B cell (primary cell): Measurements from ENCODE around the gene BPIFB2.

Source experiments
- EZH2 ChIP-seq: IDR thresholded peaks from 2 replicates; pipeline ENCODE4 v1.6.1; 2012; ENCODE audit warnings: borderline replicate concordance, low read depth, mild to moderate bottlenecking, moderate library complexity, low read length; ENCODE audit not compliant: insufficient read depth, poor library complexity, severe bottlenecking
- TF ChIP-seq, protein P1 (sequence below): fragments of 200-600 bp; IDR thresholded peaks from one replicate; pipeline ENCODE4 v1.8.0; 2022; ENCODE audit warnings: antibody characterized with exemption, mild to moderate bottlenecking

DNA sequence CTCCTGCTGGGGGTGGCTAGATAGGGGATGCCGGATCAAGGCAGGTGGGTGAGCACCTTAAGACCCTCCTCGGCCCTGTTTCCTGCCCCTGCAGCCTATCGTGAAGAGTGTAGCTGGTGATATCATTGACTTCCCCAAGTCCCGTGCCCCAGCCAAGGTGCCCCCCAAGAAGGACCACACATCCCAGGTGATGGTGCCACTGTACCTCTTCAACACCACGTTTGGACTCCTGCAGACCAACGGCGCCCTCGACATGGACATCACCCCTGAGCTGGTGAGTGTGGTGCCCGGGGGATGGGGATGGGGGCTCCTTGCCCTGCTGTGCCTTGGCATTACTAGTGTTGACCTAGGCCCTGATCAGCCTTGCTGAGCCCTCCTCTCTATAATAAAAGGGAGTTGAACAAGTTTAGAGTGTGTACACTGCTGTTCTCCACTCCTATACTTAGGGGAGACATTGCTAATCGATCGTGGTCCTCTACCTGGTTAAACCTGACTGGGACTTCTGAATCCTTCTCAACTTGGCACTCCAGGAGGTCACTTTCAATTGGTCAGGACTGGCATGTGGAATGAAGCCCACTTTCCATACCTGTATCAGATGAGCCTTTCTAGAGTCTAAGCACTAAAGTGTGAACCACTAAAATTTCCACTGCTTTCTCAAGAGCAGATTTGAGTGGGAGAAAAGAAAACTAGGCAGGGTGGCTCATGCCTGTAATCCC lies 57.2 kb downstream of the BPIFB2 start:
- TF ChIP-seq, protein P1, sequence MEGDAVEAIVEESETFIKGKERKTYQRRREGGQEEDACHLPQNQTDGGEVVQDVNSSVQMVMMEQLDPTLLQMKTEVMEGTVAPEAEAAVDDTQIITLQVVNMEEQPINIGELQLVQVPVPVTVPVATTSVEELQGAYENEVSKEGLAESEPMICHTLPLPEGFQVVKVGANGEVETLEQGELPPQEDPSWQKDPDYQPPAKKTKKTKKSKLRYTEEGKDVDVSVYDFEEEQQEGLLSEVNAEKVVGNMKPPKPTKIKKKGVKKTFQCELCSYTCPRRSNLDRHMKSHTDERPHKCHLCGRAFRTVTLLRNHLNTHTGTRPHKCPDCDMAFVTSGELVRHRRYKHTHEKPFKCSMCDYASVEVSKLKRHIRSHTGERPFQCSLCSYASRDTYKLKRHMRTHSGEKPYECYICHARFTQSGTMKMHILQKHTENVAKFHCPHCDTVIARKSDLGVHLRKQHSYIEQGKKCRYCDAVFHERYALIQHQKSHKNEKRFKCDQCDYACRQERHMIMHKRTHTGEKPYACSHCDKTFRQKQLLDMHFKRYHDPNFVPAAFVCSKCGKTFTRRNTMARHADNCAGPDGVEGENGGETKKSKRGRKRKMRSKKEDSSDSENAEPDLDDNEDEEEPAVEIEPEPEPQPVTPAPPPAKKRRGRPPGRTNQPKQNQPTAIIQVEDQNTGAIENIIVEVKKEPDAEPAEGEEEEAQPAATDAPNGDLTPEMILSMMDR = no peak
- TF ChIP-seq EZH2 = no peak
